Activated T-cell treated with anti-CD3 and anti-CD28 coated beads, Interleukin-2, amount 50 U/mL, for 4 hours (primary cell): ENCODE data around the gene CD8A. TPM values are rescaled to one million over a fixed set of nuclear protein-coding genes. Genes with fewer than 3 reads are reported as not detected.

Experiments
- ATAC-seq, 2 donors: fragments of 200-7000 bp; cut with Tn5 transposase; one replicate each; pipeline ENCODE4 v1.10.0; 2021
- DNase-seq: peaks from one replicate; pipeline ENCODE4 v3.0.0-alpha.2; 2020
- H3K27me3 Mint-ChIP-seq: one replicate; pipeline ENCODE4 v1.8.0; 2021; ENCODE audit warnings: low read depth, mixed read lengths
- H3K36me3 Mint-ChIP-seq: one replicate; pipeline ENCODE4 v1.8.0; 2022; ENCODE audit warnings: mixed read lengths; ENCODE audit not compliant: insufficient read depth
- H3K4me1 Mint-ChIP-seq: one replicate; pipeline ENCODE4 v1.8.0; 2021; ENCODE audit warnings: low read depth, mixed read lengths
- H3K4me3 Mint-ChIP-seq: one replicate; pipeline ENCODE4 v1.8.0; 2021; ENCODE audit warnings: mild to moderate bottlenecking, moderate library complexity, mixed read lengths
- H3K9me3 Mint-ChIP-seq: one replicate; pipeline ENCODE4 v1.8.0; 2021; ENCODE audit warnings: mixed read lengths
- total RNA-seq, 3 donors: library from RNA; stranded (reverse); gene quantifications; one replicate each; pipeline ENCODE4 v1.2.1, GENCODE V29; 2021

CD8A gene
- total RNA-seq, 3 donors from 2014 or later: 36.9 to 101 (median 78.6) TPM

DNA sequence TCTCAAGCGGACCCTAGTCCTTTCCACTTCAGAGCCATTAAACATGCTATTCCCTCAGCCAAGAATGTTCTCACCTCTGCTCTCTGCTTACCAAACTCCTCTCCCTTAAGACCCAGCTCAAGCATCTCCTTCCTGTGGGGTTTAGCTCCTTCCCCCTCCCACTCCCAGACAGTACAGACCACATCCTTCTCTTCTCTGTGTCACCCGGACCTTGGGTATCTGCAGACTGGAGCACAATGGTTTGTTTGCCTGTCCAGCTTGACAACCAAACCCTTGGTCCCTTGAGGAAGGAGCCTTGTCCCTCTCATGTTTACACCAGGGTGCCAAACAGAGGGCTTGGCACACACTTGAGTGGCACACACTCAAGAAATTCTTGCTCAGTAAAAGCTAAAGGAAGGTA lies 4.1 kb upstream of the CD8A start:
- H3K36me3 Mint-ChIP-seq: peaks cover 12% of the 10 kb centered on the region

DNA sequence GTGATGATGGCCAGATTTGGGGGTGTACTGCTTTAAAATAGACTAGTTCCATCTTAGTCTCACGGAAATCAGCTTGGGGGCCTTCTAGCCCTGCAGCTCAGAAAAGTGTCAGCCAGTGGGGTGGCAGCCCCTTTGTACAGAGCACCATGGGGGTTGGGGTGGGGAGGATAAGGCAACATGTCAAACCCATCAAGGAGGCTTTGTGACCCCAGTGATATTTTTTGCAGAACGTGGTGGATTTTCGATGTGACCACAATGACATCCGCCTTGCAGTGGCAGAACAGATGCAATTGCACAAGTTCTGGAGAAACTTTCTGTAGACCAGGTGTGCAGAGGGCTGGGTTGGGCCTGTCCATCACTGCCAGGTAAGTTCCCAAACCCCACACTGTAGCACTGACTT lies 3.0 kb upstream of the CD8A start:
- peaks cover 62% of the 10 kb centered on the region for H3K27me3 Mint-ChIP-seq
- peaks cover 12% of the 10 kb centered on the region for H3K36me3 Mint-ChIP-seq
- H3K4me3 Mint-ChIP-seq: no peak overlapping the region
- DNase-seq: no peak
- H3K4me1 Mint-ChIP-seq: peaks cover 42% of the 10 kb centered on the region
- no peak for ATAC-seq
- H3K9me3 Mint-ChIP-seq: peaks cover 26% of the 10 kb centered on the region

More for the DNA sequence above, 4.1 kb upstream of the CD8A start:
- Mint-ChIP-seq H3K4me1 (peaks cover 40% of the 10 kb centered on the region), H3K4me3 (no peak overlapping the region), H3K27me3 (peaks cover 58% of the 10 kb centered on the region), H3K9me3 (peaks cover 26% of the 10 kb centered on the region)
- peak in 1 of 2 donors; percentile 28 for ATAC-seq
- no peak for DNase-seq

DNA sequence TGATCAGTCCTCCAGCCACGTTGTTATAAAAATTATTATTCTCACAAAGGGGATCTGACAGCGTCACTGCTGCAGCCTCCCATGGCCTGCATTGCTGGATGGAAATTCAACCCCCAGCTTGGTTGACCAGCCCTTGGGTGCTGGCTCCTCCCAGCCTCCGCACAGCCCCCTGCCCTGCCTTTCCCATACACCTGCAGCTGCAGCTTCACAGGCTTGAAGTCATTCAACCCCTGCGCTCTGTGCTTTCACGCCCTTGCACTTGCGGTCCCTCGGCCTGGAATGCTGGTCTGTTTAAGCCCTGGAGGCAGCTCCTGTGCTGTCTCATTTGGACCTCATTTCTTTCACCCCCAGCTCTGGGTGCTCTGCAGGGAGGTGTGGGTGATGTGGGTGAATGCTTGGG lies 860 bp upstream of the CD8A start:
- DNase-seq (no peak), ATAC-seq (peak in 1 of 2 donors; percentile 4)
- peaks cover 72% of the 10 kb centered on the region for H3K27me3 Mint-ChIP-seq
- H3K4me1 Mint-ChIP-seq: peaks cover 46% of the 10 kb centered on the region
- peaks cover 5% of the 10 kb centered on the region for H3K36me3 Mint-ChIP-seq
- H3K9me3 Mint-ChIP-seq: peaks cover 18% of the 10 kb centered on the region
- peak overlapping the region; percentile 79 for H3K4me3 Mint-ChIP-seq

DNA sequence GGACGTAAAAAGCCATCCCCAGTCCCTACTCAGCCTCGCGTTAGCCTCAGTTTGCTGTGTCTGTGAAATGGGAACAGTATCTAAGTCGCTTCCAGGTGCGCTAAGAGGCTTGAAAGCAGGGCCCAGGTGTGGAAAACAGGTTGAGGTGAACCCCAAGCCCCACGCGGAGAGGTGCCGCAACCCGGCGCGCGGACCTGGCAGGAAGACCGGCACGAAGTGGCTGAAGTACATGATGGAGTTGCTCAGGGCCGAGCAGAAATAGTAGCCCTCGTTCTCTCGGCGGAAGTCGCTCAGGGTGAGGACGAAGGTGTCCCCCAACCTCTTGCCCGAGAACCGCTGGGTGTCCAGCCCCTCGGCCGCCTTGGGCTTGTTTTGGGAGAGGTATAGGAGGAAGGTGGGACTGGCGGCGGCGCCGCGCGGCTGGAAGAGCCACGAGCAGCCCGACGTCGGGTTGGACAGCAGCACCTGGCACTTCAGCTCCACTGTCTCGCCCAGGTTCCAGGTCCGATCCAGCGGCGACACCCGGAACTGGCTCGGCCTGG lies 508 bp downstream of the CD8A start:
- ATAC-seq (peak; percentile 2), DNase-seq (no peak)
- Mint-ChIP-seq H3K36me3 (no peaks in the 10 kb centered on the region), H3K4me3 (peak overlapping the region; percentile 80), H3K27me3 (peaks cover 63% of the 10 kb centered on the region), H3K4me1 (peaks cover 49% of the 10 kb centered on the region), H3K9me3 (peaks cover 4% of the 10 kb centered on the region)

DNA sequence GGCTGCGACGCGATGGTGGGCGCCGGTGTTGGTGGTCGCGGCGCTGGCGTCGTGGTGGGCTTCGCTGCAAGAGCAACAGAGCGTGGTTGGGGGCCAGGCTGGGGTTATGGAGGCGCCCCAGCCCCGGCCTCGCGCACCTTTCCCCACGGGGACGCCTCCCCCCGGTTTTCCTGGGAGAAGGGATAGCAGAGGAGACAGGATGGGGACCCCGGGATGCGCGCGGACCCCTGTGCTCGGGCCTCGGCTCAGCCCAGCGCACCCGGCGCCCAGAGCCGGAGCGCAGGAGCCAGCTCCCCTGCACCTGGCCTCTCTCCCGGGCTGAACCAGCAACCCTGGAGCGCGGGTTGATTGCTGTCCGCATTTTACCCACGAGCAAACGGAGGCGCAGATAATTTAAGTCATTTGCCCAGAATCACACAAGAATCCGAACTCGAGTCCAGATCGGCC lies 1.0 kb downstream of the CD8A start:
- Mint-ChIP-seq H3K4me3 (peak overlapping the region; percentile 80), H3K9me3 (no peaks in the 10 kb centered on the region), H3K27me3 (peaks cover 58% of the 10 kb centered on the region), H3K4me1 (peaks cover 44% of the 10 kb centered on the region), H3K36me3 (no peaks in the 10 kb centered on the region)
- ATAC-seq (no peak), DNase-seq (no peak)

DNA sequence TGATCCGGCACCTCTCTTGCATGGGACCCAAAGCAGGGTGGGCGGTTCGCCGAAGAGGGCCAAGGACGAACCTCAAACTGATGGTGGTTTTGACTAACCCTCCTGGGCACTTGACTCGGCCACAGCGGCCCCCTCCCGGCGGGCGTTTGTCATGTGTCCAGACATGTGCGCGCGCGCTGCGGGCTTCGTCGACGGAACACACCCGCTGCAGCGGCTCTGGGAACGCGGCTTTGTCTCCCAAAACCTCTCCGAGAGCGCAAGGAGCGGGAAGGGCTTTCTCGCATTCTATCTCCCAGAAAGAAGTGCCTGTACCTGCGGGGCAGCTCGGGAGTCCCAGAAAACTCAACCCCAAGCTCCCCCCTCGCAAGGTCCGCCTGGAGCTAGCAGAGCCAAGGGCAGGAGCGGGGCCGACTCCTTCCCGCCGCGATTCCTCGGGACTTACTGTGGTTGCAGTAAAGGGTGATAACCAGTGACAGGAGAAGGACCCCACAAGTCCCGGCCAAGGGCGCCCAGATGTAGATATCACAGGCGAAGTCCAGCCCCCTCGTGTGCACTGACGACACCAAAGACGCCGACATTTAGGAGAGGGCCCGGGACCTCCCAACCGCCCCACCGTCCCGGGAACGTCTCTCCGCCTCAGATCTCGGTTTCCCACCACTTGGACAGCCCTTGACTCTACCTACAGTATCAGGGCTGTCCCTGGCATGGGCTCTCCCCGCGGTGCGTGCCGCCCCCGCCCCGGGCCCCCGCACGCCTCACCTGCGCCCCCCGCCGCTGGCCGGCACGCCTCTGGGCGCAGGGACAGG lies 1.6 kb downstream of the CD8A start:
- no peak for ATAC-seq
- Mint-ChIP-seq H3K9me3 (no peaks in the 10 kb centered on the region), H3K36me3 (no peaks in the 10 kb centered on the region), H3K27me3 (peaks cover 52% of the 10 kb centered on the region), H3K4me1 (peaks cover 43% of the 10 kb centered on the region), H3K4me3 (peak overlapping the region; percentile 68)
- no peak for DNase-seq

DNA sequence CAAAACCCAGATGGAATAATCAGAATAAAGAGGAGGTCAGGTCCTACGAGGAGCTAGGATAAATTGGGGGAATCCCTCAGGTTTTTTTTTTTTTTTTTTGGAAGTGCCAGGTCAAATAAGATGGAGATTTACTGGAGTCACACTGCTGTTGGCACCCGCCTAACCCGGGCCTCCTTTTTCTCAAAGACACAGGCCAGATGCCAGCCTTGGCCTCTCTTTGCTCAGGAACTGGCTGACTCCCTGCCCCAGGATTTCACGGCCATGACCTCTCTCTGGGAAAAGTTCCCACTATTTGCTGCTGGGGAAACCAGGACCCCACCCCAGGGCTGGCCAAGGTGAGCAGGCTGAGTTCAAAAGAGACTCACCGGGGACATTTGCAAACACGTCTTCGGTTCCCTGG lies 2.5 kb downstream of the CD8A start:
- DNase-seq: no peak
- no peaks in the 10 kb centered on the region for H3K9me3 Mint-ChIP-seq
- H3K4me1 Mint-ChIP-seq: peaks cover 41% of the 10 kb centered on the region
- H3K4me3 Mint-ChIP-seq: peak overlapping the region; percentile 68
- no peaks in the 10 kb centered on the region for H3K36me3 Mint-ChIP-seq
- ATAC-seq: no peak
- H3K27me3 Mint-ChIP-seq: peaks cover 42% of the 10 kb centered on the region

DNA sequence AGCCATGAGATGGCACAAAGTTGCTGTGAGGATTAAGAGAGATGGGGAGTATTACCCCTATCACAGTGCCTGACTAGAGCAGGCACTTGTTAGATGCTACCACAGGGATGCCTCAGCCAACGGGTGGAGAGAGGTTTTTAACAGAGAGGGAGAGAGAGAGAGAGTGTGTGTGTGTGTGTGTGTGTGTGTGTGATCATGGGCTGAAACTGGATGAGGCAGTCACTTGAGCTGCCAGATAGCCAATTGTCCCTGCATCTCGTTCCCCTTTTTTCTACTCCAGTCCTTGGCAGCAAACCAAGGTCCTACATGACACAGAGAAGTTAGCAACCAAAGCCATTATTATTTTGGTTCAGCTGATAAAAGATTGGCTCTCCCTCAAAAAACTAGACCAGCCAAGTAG lies 3.0 kb downstream of the CD8A start:
- H3K27me3 Mint-ChIP-seq: peaks cover 38% of the 10 kb centered on the region
- H3K36me3 Mint-ChIP-seq: no peaks in the 10 kb centered on the region
- DNase-seq (no peak), ATAC-seq (no peak)
- peaks cover 38% of the 10 kb centered on the region for H3K4me1 Mint-ChIP-seq
- H3K4me3 Mint-ChIP-seq: peak overlapping the region; percentile 68
- no peaks in the 10 kb centered on the region for H3K9me3 Mint-ChIP-seq

DNA sequence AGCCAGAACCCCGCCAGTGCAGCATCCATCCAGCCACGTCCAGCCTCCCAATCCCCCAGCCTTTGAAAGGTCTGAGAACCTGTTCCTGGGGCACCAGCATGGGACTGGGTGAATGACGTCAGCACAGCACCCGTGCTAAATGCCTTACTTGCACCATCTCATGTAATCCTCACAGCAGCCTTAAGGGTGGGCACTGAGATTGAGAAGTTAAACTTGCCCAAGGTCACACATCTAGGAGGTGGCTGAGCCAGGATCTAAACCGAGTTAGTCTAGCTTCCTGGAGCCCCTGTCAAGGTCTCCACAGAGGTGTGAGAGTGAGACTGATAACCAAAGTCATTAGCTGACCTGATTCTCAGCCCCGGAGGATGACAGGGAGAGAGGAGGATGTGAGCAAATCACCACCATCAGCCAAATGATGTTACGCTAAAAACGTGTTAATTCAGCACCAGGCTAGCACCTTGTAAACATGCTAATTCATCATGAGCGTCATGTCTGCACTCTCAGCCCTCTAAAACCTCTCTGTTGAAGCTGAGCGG lies 4.6 kb downstream of the CD8A start:
- Mint-ChIP-seq H3K36me3 (no peaks in the 10 kb centered on the region), H3K4me3 (peak overlapping the region; percentile 55), H3K4me1 (peaks cover 29% of the 10 kb centered on the region), H3K9me3 (no peaks in the 10 kb centered on the region), H3K27me3 (peaks cover 26% of the 10 kb centered on the region)
- ATAC-seq (peak; percentile 49 to 63), DNase-seq (peak; percentile 23)

DNA sequence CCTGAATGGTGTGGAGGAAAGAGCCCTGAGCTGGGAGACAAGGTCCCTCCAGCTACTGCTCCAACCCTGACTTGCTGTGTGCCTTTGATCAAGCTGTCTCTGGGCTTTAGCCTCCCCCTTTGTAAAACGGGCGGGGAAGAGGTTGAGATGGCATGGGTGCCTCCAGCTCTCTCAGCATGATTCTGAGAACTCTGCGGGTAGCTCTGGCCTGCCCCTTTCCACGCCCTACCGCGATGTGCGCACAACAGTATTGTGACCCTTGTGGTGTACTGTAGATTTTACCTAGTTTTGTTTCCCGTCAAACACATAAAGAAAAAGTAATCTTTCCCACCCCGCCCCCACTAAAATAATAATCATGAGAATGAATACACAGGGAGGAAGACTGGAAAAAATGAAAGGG lies 5.3 kb downstream of the CD8A start:
- peaks cover 26% of the 10 kb centered on the region for H3K4me1 Mint-ChIP-seq
- no peaks in the 10 kb centered on the region for H3K36me3 Mint-ChIP-seq
- peak; percentile 68 to 72 for ATAC-seq
- H3K27me3 Mint-ChIP-seq: peaks cover 23% of the 10 kb centered on the region
- H3K4me3 Mint-ChIP-seq: peak overlapping the region; percentile 55
- peak; percentile 54 for DNase-seq
- no peaks in the 10 kb centered on the region for H3K9me3 Mint-ChIP-seq

DNA sequence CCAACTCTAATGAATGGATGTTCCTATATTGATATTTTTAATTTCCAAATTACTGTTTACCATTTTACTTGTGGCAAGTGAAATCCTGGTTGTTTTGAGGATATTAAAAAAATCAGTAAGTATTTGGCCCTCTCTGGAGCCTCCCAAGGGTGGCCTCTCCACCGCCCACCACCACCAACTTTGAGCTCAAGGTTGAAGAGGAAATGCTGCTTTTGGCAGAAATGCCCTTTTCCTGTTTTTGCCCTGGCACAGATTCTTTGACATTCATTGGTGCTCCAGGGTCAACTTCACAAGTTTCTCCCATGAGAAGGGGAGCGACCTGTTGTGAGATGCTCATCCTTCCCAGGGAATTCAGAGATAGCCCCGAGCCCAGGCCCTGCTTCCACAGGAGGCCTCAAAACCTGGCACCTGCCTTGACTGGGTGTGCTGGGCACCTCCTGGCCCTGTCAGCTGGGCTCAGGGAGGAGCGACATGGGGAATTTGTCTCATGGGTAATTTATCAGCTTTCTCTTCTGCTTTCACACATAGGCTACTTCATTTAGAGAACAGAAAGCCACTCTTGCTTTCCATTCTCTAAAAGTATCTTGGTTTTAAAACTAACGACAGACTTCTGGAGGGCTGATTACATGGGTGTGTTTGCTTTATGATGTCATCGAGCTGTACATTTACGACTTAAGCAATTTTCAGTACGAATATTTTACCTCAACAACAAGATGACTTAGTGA lies 6.9 kb downstream of the CD8A start:
- DNase-seq: no peak
- ATAC-seq: peak; percentile 29 to 32
- Mint-ChIP-seq H3K27me3 (peaks cover 13% of the 10 kb centered on the region), H3K4me1 (peaks cover 19% of the 10 kb centered on the region), H3K36me3 (no peaks in the 10 kb centered on the region), H3K4me3 (no peak overlapping the region), H3K9me3 (no peaks in the 10 kb centered on the region)

DNA sequence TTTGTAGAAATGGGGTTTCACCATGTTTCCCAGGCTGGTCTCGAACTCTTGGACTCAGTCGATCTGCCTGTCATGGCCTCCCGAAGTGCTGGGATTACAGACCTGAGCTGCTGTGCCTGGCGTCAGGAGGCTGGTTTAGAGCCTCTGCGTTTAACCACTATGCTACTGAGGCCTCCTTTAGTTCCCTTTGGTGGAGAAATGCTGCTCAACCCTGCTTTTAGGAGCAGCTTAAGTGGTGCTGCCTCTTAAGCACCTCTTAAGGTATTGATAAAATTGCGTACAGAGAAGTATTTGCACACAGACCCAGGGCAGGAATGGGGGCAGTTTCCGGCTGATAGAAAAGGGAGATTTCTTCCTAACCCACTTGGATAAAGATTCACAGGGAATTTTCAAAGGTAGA lies 8.0 kb downstream of the CD8A start:
- ATAC-seq (no peak), DNase-seq (no peak)
- peaks cover 4% of the 10 kb centered on the region for H3K27me3 Mint-ChIP-seq
- H3K4me3 Mint-ChIP-seq: no peak overlapping the region
- H3K36me3 Mint-ChIP-seq: no peaks in the 10 kb centered on the region
- H3K4me1 Mint-ChIP-seq: peaks cover 15% of the 10 kb centered on the region
- H3K9me3 Mint-ChIP-seq: no peaks in the 10 kb centered on the region

DNA sequence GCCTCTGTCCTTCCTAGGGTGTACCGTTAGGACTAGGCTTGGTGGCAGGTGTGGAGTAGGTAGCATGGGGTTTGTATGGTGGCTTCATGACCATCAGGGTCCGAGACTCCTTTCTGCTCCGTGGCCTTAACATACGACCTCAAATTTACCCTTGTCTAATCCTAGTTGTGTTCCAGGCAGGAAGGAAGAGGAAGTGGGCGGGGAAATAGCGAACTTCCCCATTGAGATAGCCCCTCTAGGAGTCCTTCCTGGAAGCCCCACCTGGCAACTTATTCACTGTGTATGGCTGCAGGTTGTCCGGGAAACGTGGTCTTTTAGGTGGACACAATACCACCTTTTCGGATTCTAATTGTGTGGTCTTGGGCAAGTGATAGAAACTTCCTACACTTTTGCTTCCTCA lies 9.3 kb downstream of the CD8A start:
- DNase-seq: no peak
- Mint-ChIP-seq H3K36me3 (peaks cover 2% of the 10 kb centered on the region), H3K27me3 (no peaks in the 10 kb centered on the region), H3K9me3 (no peaks in the 10 kb centered on the region), H3K4me1 (peaks cover 14% of the 10 kb centered on the region), H3K4me3 (no peak overlapping the region)
- no peak for ATAC-seq

DNA sequence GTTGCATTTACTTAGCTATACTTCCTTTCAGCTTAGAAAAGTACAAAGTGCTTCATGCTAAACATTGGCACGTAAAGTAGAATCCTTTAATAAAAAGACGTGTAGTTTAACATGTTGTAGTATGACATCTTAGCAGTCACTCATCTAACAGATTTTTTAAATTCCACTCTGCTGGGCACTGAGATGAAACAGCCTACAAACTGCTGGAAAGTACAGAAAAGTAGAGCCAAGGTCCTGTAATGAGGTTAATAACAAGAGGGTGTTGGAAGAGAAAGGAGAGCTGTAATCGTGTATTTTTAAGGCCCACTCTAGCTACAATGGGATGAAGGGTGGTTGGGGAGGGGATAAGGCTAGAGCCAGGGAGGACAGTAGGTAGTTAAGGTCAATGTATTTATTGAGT lies 10.7 kb downstream of the CD8A start:
- ATAC-seq (no peak), DNase-seq (no peak)
- Mint-ChIP-seq H3K4me3 (no peak overlapping the region), H3K9me3 (no peaks in the 10 kb centered on the region), H3K4me1 (peaks cover 11% of the 10 kb centered on the region), H3K27me3 (no peaks in the 10 kb centered on the region), H3K36me3 (peaks cover 5% of the 10 kb centered on the region)
